Naive B cell (primary cell): ENCODE measurements around the gene EFCAB6. TPM values are rescaled to one million over a fixed set of nuclear protein-coding genes. Genes with fewer than 3 reads are reported as not detected.
"Not testable (repeated sequence)": the region's sequence is repeated elsewhere in the genome, so short reads cannot be mapped to it uniquely, and the experiment has no call there.

Source experiments
- ATAC-seq, 2 donors: fragments of 150-1000 bp; cut with Tn5 transposase; 2 replicates each; pipeline ENCODE4 v1.10.0; 2021; ENCODE audit warnings: low read depth in 2 of 2, mild to moderate bottlenecking in 2 of 2, moderate library complexity in 2 of 2
- DNase-seq: peaks from one replicate; pipeline ENCODE4 v3.0.0; 2022
- H3K27ac Mint-ChIP-seq, 6 donors: one replicate each; pipeline ENCODE4 v1.8.0; 2020 to 2022; ENCODE audit warnings: mild to moderate bottlenecking in 6 of 6, mixed read lengths in 6 of 6, moderate library complexity in 5 of 6, inconsistent platforms in 2 of 6
- H3K27me3 Mint-ChIP-seq, 3 donors: one replicate each; pipeline ENCODE4 v1.8.0; 2021 to 2022; ENCODE audit warnings: mixed read lengths in 3 of 3, mild to moderate bottlenecking in 1 of 3
- H3K36me3 Mint-ChIP-seq, 2 donors: one replicate each; pipeline ENCODE4 v1.8.0; 2020 to 2022; ENCODE audit warnings: mixed read lengths in 2 of 2, inconsistent platforms in 1 of 2, mild to moderate bottlenecking in 1 of 2
- H3K4me1 Mint-ChIP-seq, 3 donors: one replicate each; pipeline ENCODE4 v1.8.0; 2020 to 2022; ENCODE audit warnings: mixed read lengths in 3 of 3, inconsistent platforms in 1 of 3, mild to moderate bottlenecking in 1 of 3, moderate library complexity in 1 of 3
- H3K4me3 Mint-ChIP-seq, 8 donors: one replicate each; pipeline ENCODE4 v1.8.0; 2020 to 2022; ENCODE audit warnings: mild to moderate bottlenecking in 8 of 8, mixed read lengths in 8 of 8, moderate library complexity in 8 of 8, inconsistent platforms in 2 of 8
- H3K9me3 Mint-ChIP-seq, 7 donors: one replicate each; pipeline ENCODE4 v1.8.0; 2020 to 2022; ENCODE audit warnings: mixed read lengths in 7 of 7, mild to moderate bottlenecking in 5 of 7, inconsistent platforms in 2 of 7, moderate library complexity in 1 of 7
- polyA plus RNA-seq, 6 donors: library from polyadenylated mRNA; unstranded; fragments of 300-500 nt; fragmentation: Illumina TruSeq; gene quantifications; one replicate each; pipeline ENCODE4 v1.2.3, GENCODE V29; 2021; ENCODE audit warnings: low read depth in 6 of 6

EFCAB6 gene
- polyA plus RNA-seq, 6 donors from 2014 or later: not detected

GRCh38 chr22:43666457-43666856, 145.6 kb downstream of the EFCAB6 start:
- no peak for ATAC-seq
- no peak overlapping the region for H3K27ac Mint-ChIP-seq
- no peak for DNase-seq

GRCh38 chr22:43658823-43659222, 153.3 kb downstream of the EFCAB6 start:
- peaks cover 0 to 7% (median 3%) of the 10 kb centered on the region in 3 donors for H3K27me3 Mint-ChIP-seq
- no peaks in the 10 kb centered on the region for H3K9me3 Mint-ChIP-seq
- no peaks in the 10 kb centered on the region for H3K4me1 Mint-ChIP-seq
- DNase-seq: no peak
- ATAC-seq: no peak
- no peak overlapping the region for H3K27ac Mint-ChIP-seq
- H3K4me3 Mint-ChIP-seq: no peak overlapping the region
- no peaks in the 10 kb centered on the region for H3K36me3 Mint-ChIP-seq

More at GRCh38 chr22:43666457-43666856, 145.6 kb downstream of the EFCAB6 start:
- H3K27me3 Mint-ChIP-seq: peaks cover 6 to 30% (median 25%) of the 10 kb centered on the region in 3 donors
- H3K4me3 Mint-ChIP-seq: no peak overlapping the region
- H3K9me3 Mint-ChIP-seq: peaks cover 0 to 7% (median 3%) of the 10 kb centered on the region in 7 donors
- H3K4me1 Mint-ChIP-seq: peaks cover 0 to 4% (median 0%) of the 10 kb centered on the region in 3 donors
- H3K36me3 Mint-ChIP-seq: no peaks in the 10 kb centered on the region

- Mint-ChIP-seq H3K27me3 (peaks cover 0 to 16% (median 6%) of the 10 kb centered on the region in 3 donors), H3K9me3 (peaks cover 4 to 20% (median 12%) of the 10 kb centered on the region in 7 donors)
- not testable (repeated sequence) for ATAC-seq, H3K36me3 Mint-ChIP-seq, H3K27ac Mint-ChIP-seq, DNase-seq, H3K4me1 Mint-ChIP-seq, H3K4me3 Mint-ChIP-seq
Observed at GRCh38 chr22:43656581-43656980, 155.5 kb downstream of the EFCAB6 start.

- peaks cover 0 to 10% of the 10 kb centered on the region in 2 donors for H3K36me3 Mint-ChIP-seq
- H3K4me3 Mint-ChIP-seq: no peak overlapping the region
- no peaks in the 10 kb centered on the region for H3K4me1 Mint-ChIP-seq
- peaks cover 5 to 28% (median 6%) of the 10 kb centered on the region in 3 donors for H3K27me3 Mint-ChIP-seq
- no peak for ATAC-seq
- H3K9me3 Mint-ChIP-seq: peaks cover 4 to 30% (median 16%) of the 10 kb centered on the region in 7 donors
- no peak for DNase-seq
- H3K27ac Mint-ChIP-seq: no peak overlapping the region
Observed at GRCh38 chr22:43654271-43654670, 157.8 kb downstream of the EFCAB6 start.

- Mint-ChIP-seq H3K27ac (no peak overlapping the region), H3K27me3 (peaks cover 10 to 38% (median 12%) of the 10 kb centered on the region in 3 donors), H3K4me3 (no peak overlapping the region), H3K4me1 (no peaks in the 10 kb centered on the region), H3K36me3 (peaks cover 0 to 10% of the 10 kb centered on the region in 2 donors), H3K9me3 (peaks cover 4 to 30% (median 16%) of the 10 kb centered on the region in 7 donors)
- ATAC-seq (no peak), DNase-seq (no peak)
Observed at GRCh38 chr22:43652845-43653244, 159.3 kb downstream of the EFCAB6 start.

GRCh38 chr22:43643387-43643786, 168.7 kb downstream of the EFCAB6 start:
- H3K4me1 Mint-ChIP-seq: no peaks in the 10 kb centered on the region
- DNase-seq (no peak), ATAC-seq (no peak)
- no peak overlapping the region for H3K4me3 Mint-ChIP-seq
- peaks cover 7 to 11% of the 10 kb centered on the region in 2 donors for H3K36me3 Mint-ChIP-seq
- H3K27ac Mint-ChIP-seq: no peak overlapping the region
- peaks cover 22 to 32% (median 23%) of the 10 kb centered on the region in 3 donors for H3K27me3 Mint-ChIP-seq
- H3K9me3 Mint-ChIP-seq: peaks cover 7 to 31% (median 16%) of the 10 kb centered on the region in 7 donors

GRCh38 chr22:43642319-43643206, 169.5 kb downstream of the EFCAB6 start:
- ATAC-seq (no peak), DNase-seq (no peak)
- Mint-ChIP-seq H3K9me3 (peaks cover 7 to 35% (median 23%) of the 10 kb centered on the region in 7 donors), H3K36me3 (peaks cover 7 to 11% of the 10 kb centered on the region in 2 donors), H3K4me1 (no peaks in the 10 kb centered on the region), H3K27me3 (peaks cover 22 to 25% (median 23%) of the 10 kb centered on the region in 3 donors), H3K4me3 (no peak overlapping the region), H3K27ac (peak overlapping the region in 1 of 6 donors; percentile 62)

- Mint-ChIP-seq H3K4me1 (no peaks in the 10 kb centered on the region), H3K27me3 (peaks cover 7 to 24% (median 21%) of the 10 kb centered on the region in 3 donors), H3K9me3 (peaks cover 7 to 32% (median 22%) of the 10 kb centered on the region in 7 donors), H3K27ac (no peak overlapping the region), H3K36me3 (peaks cover 7 to 11% of the 10 kb centered on the region in 2 donors), H3K4me3 (no peak overlapping the region)
- DNase-seq (no peak), ATAC-seq (no peak)
Observed at GRCh38 chr22:43639228-43639948, 172.7 kb downstream of the EFCAB6 start.

- Mint-ChIP-seq H3K27ac (no peak overlapping the region), H3K4me3 (no peak overlapping the region), H3K27me3 (peaks cover 0 to 33% (median 15%) of the 10 kb centered on the region in 3 donors), H3K36me3 (peaks cover 7 to 11% of the 10 kb centered on the region in 2 donors), H3K9me3 (peaks cover 7 to 32% (median 22%) of the 10 kb centered on the region in 7 donors), H3K4me1 (no peaks in the 10 kb centered on the region)
- DNase-seq (no peak), ATAC-seq (no peak)
Observed at GRCh38 chr22:43637275-43638260, 174.5 kb downstream of the EFCAB6 start.

- ATAC-seq: no peak
- Mint-ChIP-seq H3K4me1 (no peaks in the 10 kb centered on the region), H3K36me3 (peaks cover 7 to 11% of the 10 kb centered on the region in 2 donors), H3K9me3 (peaks cover 7 to 31% (median 21%) of the 10 kb centered on the region in 7 donors), H3K27ac (peak overlapping the region in 1 of 6 donors; percentile 29), H3K4me3 (no peak overlapping the region), H3K27me3 (peaks cover 0 to 27% (median 11%) of the 10 kb centered on the region in 3 donors)
- no peak for DNase-seq
Observed at GRCh38 chr22:43636086-43636485, 176.0 kb downstream of the EFCAB6 start.

- no peak overlapping the region for H3K4me3 Mint-ChIP-seq
- H3K27me3 Mint-ChIP-seq: peaks cover 0 to 27% (median 11%) of the 10 kb centered on the region in 3 donors
- ATAC-seq (no peak), DNase-seq (no peak)
- H3K4me1 Mint-ChIP-seq: no peaks in the 10 kb centered on the region
- peaks cover 7 to 11% of the 10 kb centered on the region in 2 donors for H3K36me3 Mint-ChIP-seq
- peaks cover 7 to 21% (median 17%) of the 10 kb centered on the region in 7 donors for H3K9me3 Mint-ChIP-seq
- H3K27ac Mint-ChIP-seq: no peak overlapping the region
Observed at GRCh38 chr22:43635101-43635500, 177.0 kb downstream of the EFCAB6 start.

- DNase-seq (no peak), ATAC-seq (no peak)
- Mint-ChIP-seq H3K9me3 (peaks cover 1 to 14% (median 9%) of the 10 kb centered on the region in 7 donors), H3K27ac (no peak overlapping the region), H3K36me3 (peaks cover 1 to 4% of the 10 kb centered on the region in 2 donors), H3K4me3 (no peak overlapping the region), H3K4me1 (no peaks in the 10 kb centered on the region), H3K27me3 (peaks cover 0 to 24% (median 5%) of the 10 kb centered on the region in 3 donors)
Observed at GRCh38 chr22:43634316-43634715, 177.8 kb downstream of the EFCAB6 start.
